Testis (tissue), 3 donors: ENCODE results near the gene UNC13D. TPM values are rescaled to one million over a fixed set of nuclear protein-coding genes. Genes with fewer than 3 reads are reported as not detected.

ENCODE experiments used
- DNase-seq: peaks from one replicate; pipeline ENCODE4 v3.0.0-alpha.2; 2019
- H3K27ac ChIP-seq, 2 donors: fragments of 200-600 bp; sonication (generic); one replicate each; pipeline ENCODE4 v1.5.1; 2019
- H3K27me3 ChIP-seq: fragments of 200-600 bp; sonication (generic); one replicate; pipeline ENCODE4 v1.5.1; 2019
- H3K36me3 ChIP-seq: fragments of 200-600 bp; sonication (generic); one replicate; pipeline ENCODE4 v1.5.1; 2017; ENCODE audit warnings: low read depth; ENCODE audit errors: missing control alignments
- H3K4me1 ChIP-seq: fragments of 200-600 bp; sonication (generic); one replicate; pipeline ENCODE4 v1.5.1; 2019
- H3K4me3 ChIP-seq, 2 donors: fragments of 200-600 bp; sonication (generic); one replicate each; pipeline ENCODE4 v1.5.1; 2017 to 2019
- H3K9me3 ChIP-seq: fragments of 200-600 bp; sonication (generic); one replicate; pipeline ENCODE4 v1.5.1; 2017
- POLR2A ChIP-seq: fragments of 450-650 bp; IDR thresholded peaks from one replicate; pipeline ENCODE4 v1.6.1; 2017; ENCODE audit warnings: antibody characterized with exemption, mild to moderate bottlenecking, moderate library complexity
- WGBS, 2 donors: methylation state at CpG; one replicate each; pipeline ENCODE4 v1.1.5; 2018; 5-methylcytosine and 5-hydroxymethylcytosine counted together
- intact Hi-C: fragments of 100-400 bp; cut with DNase I; formaldehyde crosslinking; loops from one replicate; pipeline ENCODE4 v1.15.1; 2023; ENCODE audit warnings: low total_unique reads
- polyA plus RNA-seq: library from polyadenylated mRNA; stranded (reverse); fragments of 350-450 nt; fragmentation: Illumina TruSeq; extraction: RNeasy Lipid Tissue Mini Kit (QIAGEN cat#74804); gene quantifications from one replicate; pipeline ENCODE4 v1.2.3, GENCODE V29; 2014; ENCODE audit warnings: low read depth, low replicate concordance; ENCODE audit not compliant: insufficient read depth
- total RNA-seq, 2 donors: library from RNA; depleted of rRNA; stranded (reverse); fragments of >200 nt; gene quantifications; one replicate each; pipeline ENCODE4 v1.2.3, GENCODE V29; 2016
- TF ChIP-seq, protein P1 (sequence below), 3 experiments: fragments of 450-650 bp in 2 of 3; fragments of 200-600 bp in 1 of 3; sonication (generic) in 1 of 3; IDR thresholded peaks; one replicate each; pipeline ENCODE4 v1.5.1; 2016 to 2019; ENCODE audit warnings: antibody characterized with exemption in 3 of 3, mild to moderate bottlenecking in 2 of 3, moderate library complexity in 1 of 3

UNC13D gene
- total and polyA plus RNA-seq, 3 donors from 2014 or later: 10.2 to 20.4 (median 15.0) TPM

DNA sequence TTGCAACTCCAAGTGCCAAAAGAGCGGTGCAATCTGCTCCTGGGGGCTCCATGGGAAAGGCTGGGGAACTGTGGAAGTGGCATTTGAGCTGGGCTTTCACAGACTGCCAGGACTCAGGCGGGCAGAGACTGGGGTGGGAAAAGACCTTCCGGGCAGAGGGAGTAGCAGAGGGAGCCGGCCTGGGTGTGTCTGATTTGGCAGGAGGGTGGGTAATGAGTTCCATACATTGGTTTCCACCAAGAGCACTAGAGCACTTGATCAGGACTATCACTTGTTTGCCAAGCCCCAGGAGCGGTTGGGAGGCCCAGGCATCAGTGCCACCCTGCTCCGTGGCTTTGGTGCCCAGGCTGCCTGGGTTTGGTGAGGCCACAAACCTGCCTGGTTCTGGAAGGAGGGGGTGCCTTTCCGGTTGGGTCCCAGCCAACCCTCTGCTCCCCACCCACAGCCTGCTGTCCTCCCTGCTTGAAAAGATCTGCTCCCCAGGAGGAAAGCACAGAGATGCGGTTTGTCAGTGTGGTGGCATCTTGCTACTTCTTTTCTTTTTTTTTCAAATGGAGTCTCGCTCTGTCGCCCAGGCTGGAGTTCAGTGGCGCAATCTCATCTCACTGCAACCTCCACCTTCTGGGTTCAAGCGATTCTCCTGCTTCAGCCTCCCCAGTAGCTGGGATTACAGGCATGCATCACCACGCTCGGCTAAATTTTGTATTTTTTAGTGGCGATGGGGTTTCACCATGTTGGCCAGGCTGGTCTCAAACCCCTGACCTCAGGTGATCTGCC, 37.7 kb upstream of the UNC13D start:
- DNase-seq: no peak
- 87 to 90% methylated on average over 13 to 15 of the region's 15 CpGs for WGBS, 2 donors
- Histone ChIP-seq H3K36me3 (no peaks in the 10 kb centered on the region), H3K9me3 (no peaks in the 10 kb centered on the region), H3K27ac (no peak overlapping the region), H3K27me3 (no peaks in the 10 kb centered on the region), H3K4me1 (peaks cover 9% of the 10 kb centered on the region), H3K4me3 (no peak overlapping the region)
- TF ChIP-seq, protein P1, sequence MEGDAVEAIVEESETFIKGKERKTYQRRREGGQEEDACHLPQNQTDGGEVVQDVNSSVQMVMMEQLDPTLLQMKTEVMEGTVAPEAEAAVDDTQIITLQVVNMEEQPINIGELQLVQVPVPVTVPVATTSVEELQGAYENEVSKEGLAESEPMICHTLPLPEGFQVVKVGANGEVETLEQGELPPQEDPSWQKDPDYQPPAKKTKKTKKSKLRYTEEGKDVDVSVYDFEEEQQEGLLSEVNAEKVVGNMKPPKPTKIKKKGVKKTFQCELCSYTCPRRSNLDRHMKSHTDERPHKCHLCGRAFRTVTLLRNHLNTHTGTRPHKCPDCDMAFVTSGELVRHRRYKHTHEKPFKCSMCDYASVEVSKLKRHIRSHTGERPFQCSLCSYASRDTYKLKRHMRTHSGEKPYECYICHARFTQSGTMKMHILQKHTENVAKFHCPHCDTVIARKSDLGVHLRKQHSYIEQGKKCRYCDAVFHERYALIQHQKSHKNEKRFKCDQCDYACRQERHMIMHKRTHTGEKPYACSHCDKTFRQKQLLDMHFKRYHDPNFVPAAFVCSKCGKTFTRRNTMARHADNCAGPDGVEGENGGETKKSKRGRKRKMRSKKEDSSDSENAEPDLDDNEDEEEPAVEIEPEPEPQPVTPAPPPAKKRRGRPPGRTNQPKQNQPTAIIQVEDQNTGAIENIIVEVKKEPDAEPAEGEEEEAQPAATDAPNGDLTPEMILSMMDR (IDR thresholded peaks at IDR 0.05): no peak
- TF ChIP-seq POLR2A: no peak
- intact Hi-C loops: no loop called here

DNA sequence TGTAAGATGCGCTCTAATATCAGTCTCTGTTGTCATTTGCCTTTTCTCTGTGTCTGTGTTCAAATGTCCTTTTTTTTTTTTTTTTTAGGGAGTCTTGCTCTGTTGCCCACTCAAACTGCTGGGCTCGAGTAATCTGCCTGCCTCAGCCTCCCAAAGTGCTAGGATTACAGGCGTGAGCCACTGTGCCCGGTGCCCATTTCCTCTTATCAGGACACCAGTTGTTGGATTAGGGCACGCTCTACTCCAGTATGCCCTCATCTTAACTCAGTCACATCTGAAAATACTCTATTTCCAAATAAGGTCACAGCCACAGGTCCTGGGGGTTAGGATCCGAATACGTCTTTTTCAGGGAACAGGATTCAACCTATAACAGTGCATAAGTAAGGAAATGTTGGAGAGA, 36.1 kb upstream of the UNC13D start:
- Histone ChIP-seq H3K4me3 (no peak overlapping the region), H3K9me3 (no peaks in the 10 kb centered on the region), H3K27me3 (no peaks in the 10 kb centered on the region), H3K4me1 (peaks cover 25% of the 10 kb centered on the region), H3K27ac (no peak overlapping the region), H3K36me3 (no peaks in the 10 kb centered on the region)
- TF ChIP-seq, protein P1 (IDR thresholded peaks at IDR 0.05): no peak
- no peak for TF ChIP-seq POLR2A
- intact Hi-C loops: no loop called here
- 60 to 70% methylated on average over 7 of the region's 7 CpGs for WGBS, 2 donors
- DNase-seq: no peak

DNA sequence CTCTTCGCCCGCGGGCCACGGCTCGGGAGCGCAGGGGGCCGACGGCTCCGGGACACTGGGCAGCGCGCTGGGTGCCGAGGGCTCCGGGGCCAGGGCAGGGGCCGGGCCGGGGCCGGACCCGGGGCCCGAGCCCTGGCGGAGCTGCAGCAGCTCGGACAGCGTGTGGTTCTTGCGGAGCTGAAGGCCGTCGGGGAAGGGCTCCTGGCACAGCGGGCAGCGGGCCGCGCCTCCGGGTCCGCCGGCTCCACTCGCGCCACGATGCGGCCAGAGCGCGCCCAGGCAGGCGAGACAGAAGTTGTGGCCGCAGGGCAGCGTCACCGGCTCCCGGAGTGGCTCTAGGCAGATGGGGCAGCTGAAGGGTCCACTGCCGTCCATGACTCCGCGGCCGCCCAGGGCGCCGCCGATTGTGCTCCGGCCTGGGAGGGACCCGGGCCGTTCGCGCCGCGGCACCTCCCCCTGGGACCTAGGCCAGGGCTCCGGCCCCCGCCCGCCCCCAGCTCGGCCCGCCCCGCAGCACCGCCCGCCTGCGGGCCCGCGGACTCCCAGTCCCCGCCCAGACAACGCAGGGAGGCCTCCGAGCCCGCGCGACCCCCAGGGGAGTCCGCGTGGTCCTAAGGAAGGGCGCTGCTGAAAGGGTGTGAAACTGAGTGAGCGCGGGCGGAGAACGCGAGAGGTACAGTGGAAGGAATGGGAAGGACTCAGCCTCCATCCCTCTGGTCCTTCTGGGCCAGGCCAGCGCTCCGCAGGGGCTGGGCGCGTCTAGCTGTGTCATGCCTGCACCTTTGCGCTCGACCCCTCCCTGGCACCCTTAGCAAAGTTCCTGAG, 34.2 kb upstream of the UNC13D start, which contains the start of gene TRIM47:
TRIM47 (minus strand) TSS at position 408 of the 825 bp plus-strand sequence; CDS start at position 375, 33 bp downstream.
- 1 to 2% methylated on average over 21 to 65 of the region's 87 CpGs for WGBS, 2 donors
- peaks cover 40% of the 10 kb centered on the region for H3K4me1 ChIP-seq
- intact Hi-C loops: no loop called here

DNA sequence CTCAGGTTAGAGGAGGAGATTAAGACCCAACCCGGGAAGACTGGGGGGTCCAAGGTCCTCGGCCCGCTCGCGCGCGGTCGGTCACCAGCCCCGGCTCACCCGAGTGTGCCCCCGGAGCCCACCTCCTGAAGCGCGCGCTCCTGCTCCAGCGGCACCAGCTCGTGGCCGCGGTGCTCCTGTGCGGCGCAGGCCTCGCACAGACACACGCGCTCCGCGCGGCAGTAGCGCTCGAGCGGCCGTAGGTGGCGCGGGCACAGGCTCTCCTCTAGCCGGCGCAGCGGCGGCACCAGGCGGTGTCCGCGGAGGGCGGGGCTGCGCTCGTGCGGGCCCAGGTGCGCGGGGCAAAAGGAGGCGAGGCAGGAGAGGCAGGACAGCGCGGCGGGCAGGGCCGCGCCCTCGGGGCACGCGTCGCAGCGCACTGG, 33.6 kb upstream of the UNC13D start:
- intact Hi-C loops: no loop called here
- H3K27me3 ChIP-seq: no peaks in the 10 kb centered on the region
- peak overlapping the region; percentile 90 to 91 for H3K27ac ChIP-seq
- no peaks in the 10 kb centered on the region for H3K36me3 ChIP-seq
- H3K9me3 ChIP-seq: no peaks in the 10 kb centered on the region
- TF ChIP-seq, protein P1 (IDR thresholded peaks at IDR 0.05): peak; percentile 13 to 46 (median 41)
- TF ChIP-seq POLR2A: no peak
- peak; percentile 54 for DNase-seq
- 0 to 1% methylated on average over 27 to 56 of the region's 56 CpGs for WGBS, 2 donors
- peaks cover 46% of the 10 kb centered on the region for H3K4me1 ChIP-seq
- peak overlapping the region; percentile 62 to 76 for H3K4me3 ChIP-seq

More for the DNA sequence above, 34.2 kb upstream of the UNC13D start, which contains the start of gene TRIM47:
- TF ChIP-seq, protein P1 (IDR thresholded peaks at IDR 0.05): peak in 1 of 3 experiments; percentile 2
- TF ChIP-seq POLR2A: peak; percentile 58
- Histone ChIP-seq H3K9me3 (no peaks in the 10 kb centered on the region), H3K27ac (peak within 1 kb of the TSS; percentile 90 to 91), H3K27me3 (no peaks in the 10 kb centered on the region), H3K36me3 (no peaks in the 10 kb centered on the region), H3K4me3 (peak within 1 kb of the TSS; percentile 62 to 76)
- peak; percentile 74 for DNase-seq
